Astrocyte of the spinal cord (primary cell): ENCODE measurements around the gene MEGF6.
A peak's percentile ranks its signal among the peaks of the same experiment; 100 is the strongest.

Source experiments
- DNase-seq: peaks from one replicate; pipeline ENCODE4 v3.0.0; 2011; ENCODE audit warnings: low read depth, low spot score
- H3K4me3 ChIP-seq: 2 replicates; pipeline ENCODE4 v1.5.1; 2011; ENCODE audit warnings: low read depth, mild to moderate bottlenecking, low read length, moderate library complexity
- in situ Hi-C: cut with HindIII; loops from 2 replicates; pipeline ENCODE4 v1.10.0; 2017; ENCODE audit warnings: low sequenced_read_pairs
- TF ChIP-seq, protein P1 (sequence below): IDR thresholded peaks from 2 replicates; pipeline ENCODE4 v1.5.1; 2012; ENCODE audit warnings: low read depth, mild to moderate bottlenecking, low read length, inconsistent platforms

The MEGF6 gene

DNA sequence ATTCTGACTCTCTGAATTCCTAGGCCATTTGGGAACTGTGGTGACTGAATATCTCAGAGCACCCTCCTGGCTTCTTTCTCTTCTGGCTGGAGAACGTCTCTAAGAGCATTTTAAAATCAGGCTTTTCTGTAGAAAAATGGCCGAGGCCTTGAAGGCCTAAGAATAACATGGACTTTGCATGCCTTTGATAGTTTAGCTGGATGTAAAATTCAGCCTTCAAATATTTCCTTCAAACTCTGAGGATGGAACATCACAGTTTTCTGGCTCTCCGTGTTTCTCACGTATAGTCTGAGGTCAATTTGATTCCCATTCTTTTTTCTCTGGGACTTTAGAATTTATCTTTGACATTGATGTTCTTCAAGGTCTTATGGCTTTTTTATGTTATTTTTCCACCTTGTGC, 122.9 kb downstream of the MEGF6 start:
- in situ Hi-C loops, result no loop called here
- TF ChIP-seq, protein P1, sequence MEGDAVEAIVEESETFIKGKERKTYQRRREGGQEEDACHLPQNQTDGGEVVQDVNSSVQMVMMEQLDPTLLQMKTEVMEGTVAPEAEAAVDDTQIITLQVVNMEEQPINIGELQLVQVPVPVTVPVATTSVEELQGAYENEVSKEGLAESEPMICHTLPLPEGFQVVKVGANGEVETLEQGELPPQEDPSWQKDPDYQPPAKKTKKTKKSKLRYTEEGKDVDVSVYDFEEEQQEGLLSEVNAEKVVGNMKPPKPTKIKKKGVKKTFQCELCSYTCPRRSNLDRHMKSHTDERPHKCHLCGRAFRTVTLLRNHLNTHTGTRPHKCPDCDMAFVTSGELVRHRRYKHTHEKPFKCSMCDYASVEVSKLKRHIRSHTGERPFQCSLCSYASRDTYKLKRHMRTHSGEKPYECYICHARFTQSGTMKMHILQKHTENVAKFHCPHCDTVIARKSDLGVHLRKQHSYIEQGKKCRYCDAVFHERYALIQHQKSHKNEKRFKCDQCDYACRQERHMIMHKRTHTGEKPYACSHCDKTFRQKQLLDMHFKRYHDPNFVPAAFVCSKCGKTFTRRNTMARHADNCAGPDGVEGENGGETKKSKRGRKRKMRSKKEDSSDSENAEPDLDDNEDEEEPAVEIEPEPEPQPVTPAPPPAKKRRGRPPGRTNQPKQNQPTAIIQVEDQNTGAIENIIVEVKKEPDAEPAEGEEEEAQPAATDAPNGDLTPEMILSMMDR, result no peak
- no peak overlapping the region for H3K4me3 ChIP-seq
- DNase-seq, result no peak

DNA sequence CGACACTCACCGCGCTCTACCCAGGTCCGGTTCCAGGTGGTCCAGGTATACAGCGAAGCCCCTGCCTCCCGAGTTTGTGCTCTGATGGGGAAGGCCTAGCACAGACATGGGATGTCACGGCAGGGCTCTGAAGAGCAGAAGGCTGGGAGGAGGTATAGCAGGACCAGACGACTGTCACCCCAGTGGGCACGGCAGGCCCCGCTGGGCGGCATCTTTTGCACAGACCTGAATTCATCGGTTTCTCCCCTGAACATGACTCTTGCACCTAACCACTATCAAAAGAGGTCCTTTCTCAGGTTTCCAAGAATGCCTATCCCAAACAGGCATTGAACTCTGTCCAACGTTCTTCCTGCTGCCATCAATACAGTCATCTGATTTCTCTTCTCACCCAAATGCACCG, 126.3 kb downstream of the MEGF6 start:
- no peak overlapping the region for H3K4me3 ChIP-seq
- in situ Hi-C loops, result no loop called here
- TF ChIP-seq, protein P1, result no peak
- DNase-seq, result no peak

DNA sequence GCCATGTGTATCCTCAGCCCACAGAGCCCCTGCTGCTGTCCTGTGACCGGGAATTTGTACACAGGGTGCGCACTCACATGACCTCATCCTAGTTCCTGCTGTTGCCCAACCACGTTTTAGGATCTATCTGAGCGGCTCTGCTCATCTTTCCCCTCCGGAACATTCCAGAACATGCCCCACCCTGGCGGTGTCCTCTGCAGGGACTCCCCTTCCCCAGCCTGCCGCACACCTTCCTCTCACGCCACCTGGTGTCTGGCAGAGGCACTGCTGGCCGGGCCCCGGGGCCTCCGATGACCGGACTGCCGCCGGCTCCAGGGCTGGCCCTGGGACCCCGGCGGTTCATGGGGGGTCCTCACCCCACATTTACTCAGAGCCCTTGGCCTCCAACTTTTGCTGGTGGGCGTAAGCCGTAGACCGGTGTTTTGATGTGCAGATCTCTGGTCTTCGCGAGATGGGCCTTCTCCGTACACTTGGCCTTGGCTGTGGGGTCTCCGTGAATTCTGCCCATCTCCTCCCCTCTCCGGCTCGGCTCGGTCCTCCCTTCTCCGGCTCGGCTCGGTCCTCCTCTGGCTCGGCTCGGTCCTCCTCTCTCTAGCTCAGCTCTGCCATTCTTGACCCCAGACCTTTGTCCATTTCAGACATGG, 127.4 kb downstream of the MEGF6 start:
- in situ Hi-C loops, result no loop called here
- DNase-seq, result no peak
- no peak overlapping the region for H3K4me3 ChIP-seq
- TF ChIP-seq, protein P1, result peak; percentile 97

DNA sequence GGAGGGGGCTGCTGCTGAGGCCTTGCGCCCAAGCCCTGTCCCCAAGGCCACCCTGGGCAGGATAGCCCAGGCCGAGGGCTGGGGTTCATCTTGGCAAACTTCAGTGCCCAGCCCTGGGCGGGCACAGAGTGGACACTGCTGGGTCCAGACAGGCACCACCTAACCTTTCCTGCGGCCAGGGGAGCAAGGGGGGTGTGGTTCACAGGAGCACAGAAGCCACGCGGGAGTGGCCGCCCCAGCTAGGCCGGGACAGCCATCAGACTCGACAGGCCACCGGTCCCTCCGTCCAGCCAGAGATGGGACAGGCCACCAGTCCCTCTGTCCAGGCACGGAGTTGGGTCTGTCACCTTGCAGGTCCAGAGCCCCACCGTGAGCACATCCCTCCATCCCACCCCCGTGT, 127.9 kb downstream of the MEGF6 start:
- in situ Hi-C loops, result no loop called here
- no peak overlapping the region for H3K4me3 ChIP-seq
- no peak for DNase-seq
- TF ChIP-seq, protein P1, result no peak

DNA sequence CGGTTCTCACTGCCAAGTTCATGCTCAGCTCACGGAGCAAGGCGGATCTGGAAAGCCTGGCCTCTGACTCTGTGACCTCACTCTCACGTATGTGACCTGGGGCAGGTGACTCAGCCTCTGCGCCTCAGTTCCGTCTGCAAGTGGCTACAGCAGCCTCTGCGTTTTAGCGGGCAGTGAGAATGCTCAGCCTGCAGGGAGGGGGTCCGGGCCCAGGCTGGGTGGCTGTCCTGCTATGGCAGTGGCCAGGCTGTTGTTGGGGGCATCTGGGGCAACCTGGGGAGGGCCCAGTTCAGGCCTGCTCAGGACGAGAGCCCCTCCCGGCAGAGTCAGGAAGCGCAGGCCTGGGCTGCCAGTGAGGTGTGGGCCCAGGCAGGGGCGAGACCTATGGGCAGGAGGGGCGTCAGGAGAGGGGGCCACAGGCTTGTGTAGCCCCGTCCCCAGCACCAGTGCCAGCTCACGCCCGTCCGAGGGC, 128.9 kb downstream of the MEGF6 start:
- no peak overlapping the region for H3K4me3 ChIP-seq
- TF ChIP-seq, protein P1, result no peak
- DNase-seq, result no peak
- in situ Hi-C loops, result no loop called here

DNA sequence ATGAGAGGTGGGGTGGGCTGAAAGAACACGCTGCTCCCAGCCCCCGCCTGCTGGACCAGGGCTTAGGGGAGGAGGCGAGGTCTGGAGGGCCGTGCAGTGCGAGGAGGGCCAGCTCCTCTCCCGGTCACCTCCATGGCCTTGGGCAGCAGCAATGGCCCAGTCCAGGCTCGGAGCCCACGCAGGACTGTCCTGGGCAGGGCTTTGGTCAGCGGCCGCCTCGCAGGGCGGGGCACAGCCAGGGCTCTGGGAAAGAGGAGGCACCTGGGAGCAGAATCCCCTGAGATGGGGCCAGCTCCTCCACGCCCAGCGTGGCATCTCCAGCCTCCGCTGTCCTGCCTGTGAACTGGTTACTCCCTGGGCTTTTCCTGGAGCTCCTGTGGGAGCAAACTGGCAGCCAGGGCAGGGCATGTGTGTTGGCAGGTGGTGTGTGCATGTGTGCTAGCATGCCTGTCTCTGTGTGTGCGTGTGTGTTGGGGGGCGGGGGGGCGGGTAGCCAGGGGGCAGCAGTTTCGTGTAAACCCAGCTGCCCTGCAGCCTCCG, 129.4 kb downstream of the MEGF6 start:
- no peak overlapping the region for H3K4me3 ChIP-seq
- in situ Hi-C loops, result no loop called here
- DNase-seq, result no peak
- TF ChIP-seq, protein P1, result no peak
